ENCODE results near the gene YPEL2. TPM values are rescaled to one million over a fixed set of nuclear protein-coding genes. Genes with fewer than 3 reads are reported as not detected.

YPEL2 gene
- total RNA-seq, 4 donors from 2014 or later: 55.2 to 65.4 (median 56.1) TPM

- TF ChIP-seq CTCF (IDR thresholded peaks at IDR 0.05; ENCODE audit: low read depth): no peak
These were observed 92.9 kb downstream of the YPEL2 start for GRCh38 chr17:59424331-59424730.

GRCh38 chr17:59425085-59425931, 93.9 kb downstream of the YPEL2 start:
- no peak for TF ChIP-seq CTCF (IDR thresholded peaks at IDR 0.05; ENCODE audit: low read depth)

GRCh38 chr17:59426031-59426430, 94.6 kb downstream of the YPEL2 start:
- no peak for TF ChIP-seq CTCF (IDR thresholded peaks at IDR 0.05; ENCODE audit: low read depth)

- TF ChIP-seq CTCF (IDR thresholded peaks at IDR 0.05; ENCODE audit: low read depth): no peak
These were observed 96.0 kb downstream of the YPEL2 start for GRCh38 chr17:59427425-59427921.

- no peak for TF ChIP-seq CTCF (IDR thresholded peaks at IDR 0.05; ENCODE audit: low read depth)
These were observed 96.5 kb downstream of the YPEL2 start for GRCh38 chr17:59427996-59428395.

GRCh38 chr17:59428916-59429485, 97.5 kb downstream of the YPEL2 start:
- TF ChIP-seq CTCF (IDR thresholded peaks at IDR 0.05; ENCODE audit: low read depth): no peak

GRCh38 chr17:59431601-59432000, 100.1 kb downstream of the YPEL2 start:
- no peak for TF ChIP-seq CTCF (IDR thresholded peaks at IDR 0.05; ENCODE audit: low read depth)
